Suppressor macrophage treated with lipopolysaccharide for 4 hours (primary cell): ENCODE data around the gene TEX19.
"Not testable (repeated sequence)": the region's sequence is repeated elsewhere in the genome, so short reads cannot be mapped to it uniquely, and the experiment has no call there.

Experiments
- DNase-seq: peaks from one replicate; pipeline ENCODE4 v3.0.0-alpha.2; 2020

The TEX19 gene

GRCh38 chr17:82378741-82379021 is 19.6 kb downstream of the TEX19 start:
- DNase-seq = no peak

DNA sequence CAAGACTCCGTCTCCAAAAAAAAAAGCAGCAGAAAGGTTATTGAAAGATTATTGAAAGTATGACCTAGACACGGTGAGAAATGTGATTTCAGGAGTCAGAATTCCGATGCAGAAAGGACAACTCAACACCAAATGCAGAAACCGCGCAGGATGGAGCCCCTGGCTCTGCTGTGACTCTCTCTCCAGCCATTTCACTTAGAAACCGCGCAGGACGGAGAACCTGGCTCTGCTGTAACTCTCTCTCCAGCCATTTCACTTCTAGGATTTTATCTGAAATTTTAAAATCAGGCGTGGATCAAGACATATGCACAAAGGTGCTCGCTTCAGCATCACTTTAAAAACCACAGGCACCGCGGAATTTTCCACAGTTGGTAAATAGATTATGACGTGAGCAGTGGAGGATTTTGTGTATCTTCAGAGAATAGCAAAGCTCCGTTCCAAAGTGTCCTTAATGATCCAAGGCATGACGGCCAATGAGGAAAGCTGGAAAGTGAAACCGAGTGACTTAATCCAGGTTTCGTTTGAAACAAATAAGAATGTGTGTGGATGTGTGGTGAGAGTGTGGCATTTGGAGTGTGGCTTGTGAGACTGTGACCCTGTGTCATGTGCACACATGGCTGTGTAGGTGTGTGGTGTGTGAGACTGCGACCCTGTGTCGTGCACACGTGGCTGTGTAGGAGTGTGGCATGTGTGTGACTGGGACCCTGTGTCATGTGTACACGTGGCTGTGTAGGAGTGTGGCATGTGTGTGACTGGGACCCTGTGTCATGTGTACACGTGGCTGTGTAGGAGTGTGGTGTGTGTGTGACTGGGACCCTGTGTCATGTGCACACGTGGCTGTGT is 22.0 kb downstream of the TEX19 start:
- peak; percentile 40 for DNase-seq

DNA sequence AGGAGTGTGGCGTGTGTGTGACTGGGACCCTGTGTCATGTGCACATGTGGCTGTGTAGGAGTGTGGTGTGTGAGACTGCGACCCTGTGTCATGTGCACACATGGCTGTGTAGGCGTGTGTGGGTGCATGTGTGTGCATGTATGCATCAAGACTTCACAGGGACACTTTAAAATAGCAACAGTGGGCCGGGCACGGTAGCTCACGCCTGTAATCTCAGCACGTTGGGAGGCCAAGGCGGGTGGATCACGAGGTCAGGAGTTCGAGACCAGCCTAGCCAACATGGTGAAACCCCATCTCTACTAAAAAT is 22.6 kb downstream of the TEX19 start:
- DNase-seq = not testable (repeated sequence)

GRCh38 chr17:82382220-82382932 is 23.3 kb downstream of the TEX19 start:
- DNase-seq = not testable (repeated sequence)

- DNase-seq = no peak
Measured at GRCh38 chr17:82382933-82383255, 23.8 kb downstream of the TEX19 start.

DNA sequence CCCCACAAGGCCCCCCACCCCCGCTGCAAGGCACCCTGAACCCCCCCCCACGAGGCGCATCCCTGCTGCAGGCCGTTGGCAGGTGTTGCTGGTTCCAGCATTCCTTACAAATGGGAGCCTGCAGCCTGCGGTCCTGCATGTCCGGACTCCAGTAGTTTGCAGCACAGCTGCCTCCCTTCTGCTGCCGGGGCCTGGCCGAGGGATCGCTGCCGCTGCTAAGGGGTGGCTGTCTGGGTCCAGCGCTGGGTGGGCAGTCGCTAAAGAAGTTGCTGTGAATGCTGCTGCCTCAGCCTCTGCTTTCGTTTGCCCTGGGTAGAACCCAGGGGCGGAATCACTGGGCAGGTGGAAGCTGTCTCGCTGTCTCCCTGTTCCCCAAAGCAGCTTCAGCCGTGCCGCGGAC is 24.4 kb downstream of the TEX19 start:
- DNase-seq = no peak

GRCh38 chr17:82384051-82384729 is 25.1 kb downstream of the TEX19 start:
- DNase-seq = no peak

GRCh38 chr17:82384730-82385481 is 25.9 kb downstream of the TEX19 start:
- DNase-seq = no peak

DNA sequence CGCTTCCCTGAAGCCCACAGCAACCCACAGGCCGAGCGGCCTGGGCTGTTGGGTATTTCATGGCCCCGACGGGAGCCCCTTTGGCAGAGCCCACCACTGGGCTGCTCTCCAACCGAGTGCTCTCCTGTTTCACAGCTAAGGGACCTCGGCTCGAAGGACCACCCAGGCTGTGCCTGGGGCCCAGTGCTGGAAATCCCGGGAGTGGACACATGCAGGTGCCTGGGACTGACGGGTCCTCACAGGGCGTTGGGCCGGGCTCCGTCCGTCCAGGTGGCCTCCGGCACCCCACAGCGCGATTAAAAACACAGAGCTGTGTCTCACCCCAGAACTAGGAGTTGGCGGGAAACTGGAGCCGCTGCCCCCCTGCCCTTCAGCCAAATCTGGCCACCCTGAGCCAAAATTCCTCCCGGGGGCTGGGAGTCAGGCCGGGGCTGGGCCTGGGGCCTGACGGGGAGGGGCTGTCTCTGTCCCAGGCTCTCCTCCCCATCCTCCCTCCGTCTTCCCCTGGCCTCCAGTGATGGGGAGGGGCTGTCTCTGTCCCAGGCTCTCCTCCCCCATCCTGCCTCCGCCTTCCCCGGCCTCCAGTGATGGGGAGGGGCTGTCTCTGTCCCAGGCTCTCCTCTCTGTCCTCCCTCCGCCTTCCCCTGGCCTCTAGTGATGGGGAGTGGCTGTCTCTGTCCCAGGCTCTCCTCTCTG is 26.7 kb downstream of the TEX19 start:
- DNase-seq = no peak

DNA sequence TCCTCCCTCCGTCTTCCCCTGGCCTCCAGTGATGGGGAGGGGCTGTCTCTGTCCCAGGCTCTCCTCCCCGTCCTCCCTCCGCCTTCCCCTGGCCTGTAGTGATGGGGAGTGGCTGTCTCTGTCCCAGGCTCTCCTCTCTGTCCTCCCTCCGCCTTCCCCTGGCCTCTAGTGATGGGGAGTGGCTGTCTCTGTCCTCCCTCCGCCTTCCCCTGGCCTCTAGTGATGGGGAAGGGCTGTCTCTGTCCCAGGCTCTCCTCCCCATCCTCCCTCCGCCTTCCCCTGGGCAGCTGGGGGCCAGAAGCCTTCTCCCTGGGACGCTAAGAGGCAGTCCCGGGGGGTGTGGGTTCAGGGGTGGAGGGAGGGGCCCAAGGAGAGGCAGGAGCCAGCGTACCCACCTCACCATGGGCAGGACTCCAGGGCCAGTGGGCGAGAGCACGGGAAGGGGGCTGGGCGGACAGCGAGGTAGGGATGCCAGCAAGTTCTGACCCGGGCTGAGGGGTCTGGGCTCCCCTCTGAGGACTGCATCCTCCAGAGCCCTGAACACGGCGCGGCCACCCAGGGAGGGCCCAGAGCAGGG is 27.3 kb downstream of the TEX19 start:
- no peak for DNase-seq

DNA sequence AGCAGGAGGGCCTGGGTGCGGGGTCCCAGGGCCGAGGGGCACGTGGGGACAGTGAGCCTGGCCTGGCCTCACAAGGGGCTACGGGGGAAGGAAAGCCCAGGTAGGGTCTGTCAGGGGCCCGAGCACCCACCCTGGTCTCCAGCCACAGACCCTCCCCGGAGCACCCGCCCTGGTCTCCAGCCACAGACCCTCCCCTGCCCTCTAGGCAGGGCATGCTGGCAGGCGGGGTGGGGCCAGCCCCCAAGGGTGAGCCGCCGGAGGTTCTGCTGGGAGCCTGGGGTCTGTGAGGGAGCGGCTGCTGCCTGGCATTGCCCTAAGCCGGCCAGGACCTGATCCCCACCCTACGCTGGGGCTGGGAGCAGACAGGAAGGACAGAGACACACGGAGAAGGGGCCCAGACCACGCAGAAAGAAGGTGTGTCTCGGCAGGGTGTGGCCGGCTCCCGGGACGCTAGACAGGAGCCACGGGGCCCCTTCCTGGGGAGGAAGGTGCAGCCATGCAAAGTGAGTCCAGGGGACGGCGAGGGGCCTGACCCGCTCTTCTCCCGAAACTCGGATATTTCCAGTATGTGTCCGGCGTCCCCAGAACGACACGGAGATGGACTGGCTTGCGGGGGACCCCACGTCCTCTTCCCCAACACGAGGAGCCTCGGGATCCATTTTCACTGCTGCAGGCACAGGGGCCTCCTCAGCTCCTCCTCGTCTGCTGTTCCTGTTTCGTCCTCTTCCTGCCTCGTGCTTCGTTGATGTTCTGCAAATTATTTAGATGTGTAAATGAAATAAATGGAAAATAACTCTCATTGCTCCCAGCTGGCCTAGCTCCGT is 28.0 kb downstream of the TEX19 start:
- DNase-seq = no peak

DNA sequence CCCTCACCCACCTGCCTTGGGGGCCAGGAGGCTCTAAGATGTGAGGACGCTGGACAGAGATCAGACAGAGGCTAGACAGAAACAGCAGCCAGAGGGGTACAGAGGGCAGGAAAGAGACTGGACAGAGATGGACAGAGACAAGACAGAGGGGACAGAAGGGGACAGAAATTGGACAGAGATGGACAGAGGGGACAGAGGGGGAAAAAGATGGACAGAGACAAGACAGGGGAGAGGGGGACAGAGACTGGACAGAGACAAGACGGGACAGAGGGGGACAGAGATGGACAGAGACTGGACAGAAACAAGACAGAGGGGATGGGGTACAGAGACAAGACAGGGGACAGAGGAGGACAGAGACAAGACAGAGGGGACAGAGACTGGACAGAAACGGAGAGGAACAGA is 28.7 kb downstream of the TEX19 start:
- no peak for DNase-seq

DNA sequence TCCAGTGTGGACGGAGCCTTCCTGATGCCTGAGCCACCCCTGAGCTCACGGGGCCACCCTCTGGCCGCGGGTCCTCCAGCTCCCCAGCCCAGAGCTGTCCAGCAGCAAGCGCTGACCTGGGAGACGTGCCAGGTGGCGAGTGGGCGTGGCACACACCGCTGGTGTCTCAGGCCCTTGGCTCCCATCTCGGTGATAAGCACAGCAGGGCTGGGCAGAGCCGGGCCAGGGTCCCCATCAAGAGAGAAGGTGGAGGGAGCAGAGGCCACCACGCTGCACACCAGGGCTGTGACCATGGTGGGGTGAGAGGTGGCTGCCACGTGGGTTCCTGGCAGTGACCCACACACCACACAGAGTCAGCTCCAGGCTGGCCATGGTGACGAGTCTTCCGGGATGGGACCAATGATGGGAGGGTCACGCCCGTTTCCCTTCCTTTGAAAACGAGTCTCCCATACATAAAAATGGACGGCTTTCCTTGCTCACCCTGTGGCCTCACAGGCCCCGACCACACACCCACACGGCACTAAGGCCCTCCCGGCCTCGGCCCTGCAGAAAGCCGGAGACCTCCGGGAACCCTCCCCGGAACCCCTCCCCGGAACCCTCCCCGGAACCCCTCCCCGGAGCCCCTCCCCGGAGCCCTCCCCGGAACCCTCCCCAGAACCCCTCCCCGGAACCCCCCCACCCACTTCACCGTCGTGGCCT is 29.3 kb downstream of the TEX19 start:
- DNase-seq = no peak

DNA sequence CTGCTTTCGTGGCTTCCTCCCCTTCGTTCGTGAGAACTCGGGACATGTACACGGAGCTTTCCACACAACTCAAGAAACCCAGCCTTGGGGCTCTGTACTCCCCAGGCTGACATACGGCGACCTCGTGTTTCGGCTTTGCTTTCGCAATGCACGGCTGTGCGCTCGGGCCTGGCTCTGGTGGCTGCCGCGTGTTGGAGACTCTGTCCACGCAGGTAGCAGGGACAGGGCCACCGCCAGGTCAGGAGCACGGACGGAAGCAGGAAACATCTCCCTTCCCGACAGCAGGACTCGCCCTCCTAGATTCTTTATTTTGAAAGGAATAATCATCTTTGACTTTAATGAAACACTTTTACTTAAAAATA is 29.9 kb downstream of the TEX19 start:
- DNase-seq = no peak

DNA sequence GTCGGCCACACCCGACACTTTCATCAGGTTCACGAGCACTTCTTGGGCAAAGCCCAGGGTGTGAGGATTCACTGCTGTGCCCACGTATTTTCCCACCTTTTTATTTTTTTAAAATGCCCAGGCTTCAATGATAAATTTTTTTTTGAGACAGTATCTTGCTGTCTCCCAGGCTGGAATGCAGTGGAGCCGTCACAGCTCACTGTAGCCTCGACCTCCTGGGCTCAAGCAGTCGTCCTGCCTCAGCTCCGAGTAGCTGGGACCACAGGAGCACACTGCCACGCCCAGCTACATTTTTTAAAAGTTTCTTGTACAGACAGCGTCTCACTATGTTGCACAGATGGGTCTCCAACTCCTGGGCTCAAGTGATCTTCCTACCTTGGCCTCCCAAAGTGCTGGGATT is 30.3 kb downstream of the TEX19 start:
- no peak for DNase-seq

DNA sequence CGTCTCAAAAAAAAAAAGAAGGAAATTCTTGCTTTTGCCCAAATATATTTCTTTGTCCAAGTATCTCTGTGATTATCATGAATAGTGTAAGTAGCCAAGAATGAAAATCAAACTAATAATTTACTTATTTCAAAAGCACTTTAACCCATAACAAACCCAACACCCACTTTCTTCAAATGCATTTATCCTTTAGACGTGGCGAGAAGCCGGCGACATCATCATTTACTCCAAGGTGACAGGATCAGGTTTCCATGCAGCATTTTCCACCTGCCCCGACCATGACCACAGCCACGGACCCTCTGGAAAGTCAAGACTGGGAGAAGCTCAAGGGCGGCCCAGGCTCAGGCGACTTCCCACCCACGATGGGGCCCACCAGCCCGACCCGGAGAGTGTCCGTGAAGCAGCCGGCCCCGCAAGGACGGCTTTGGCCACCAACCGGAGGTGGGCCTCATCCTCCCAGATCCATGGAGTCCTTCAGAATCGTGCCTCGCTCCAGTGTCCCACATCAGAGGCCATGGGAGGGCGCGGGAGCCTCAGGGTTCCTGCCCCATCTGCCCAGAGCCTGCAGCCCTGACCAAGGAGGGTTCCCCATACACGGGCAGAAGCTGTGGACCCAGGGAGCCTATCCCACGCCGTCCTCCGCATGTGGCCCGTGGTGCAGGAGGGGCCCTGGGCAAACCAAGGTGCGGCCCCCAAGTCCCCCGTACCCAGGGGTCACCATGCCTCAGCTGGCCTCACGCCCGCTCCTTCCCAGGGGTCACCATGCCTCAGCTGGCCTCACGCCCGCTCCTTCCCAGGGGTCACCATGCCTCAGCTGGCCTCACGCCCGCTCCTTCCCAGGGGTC is 31.2 kb downstream of the TEX19 start:
- DNase-seq = no peak

GRCh38 chr17:82390860-82391435 is 31.9 kb downstream of the TEX19 start:
- DNase-seq = no peak

DNA sequence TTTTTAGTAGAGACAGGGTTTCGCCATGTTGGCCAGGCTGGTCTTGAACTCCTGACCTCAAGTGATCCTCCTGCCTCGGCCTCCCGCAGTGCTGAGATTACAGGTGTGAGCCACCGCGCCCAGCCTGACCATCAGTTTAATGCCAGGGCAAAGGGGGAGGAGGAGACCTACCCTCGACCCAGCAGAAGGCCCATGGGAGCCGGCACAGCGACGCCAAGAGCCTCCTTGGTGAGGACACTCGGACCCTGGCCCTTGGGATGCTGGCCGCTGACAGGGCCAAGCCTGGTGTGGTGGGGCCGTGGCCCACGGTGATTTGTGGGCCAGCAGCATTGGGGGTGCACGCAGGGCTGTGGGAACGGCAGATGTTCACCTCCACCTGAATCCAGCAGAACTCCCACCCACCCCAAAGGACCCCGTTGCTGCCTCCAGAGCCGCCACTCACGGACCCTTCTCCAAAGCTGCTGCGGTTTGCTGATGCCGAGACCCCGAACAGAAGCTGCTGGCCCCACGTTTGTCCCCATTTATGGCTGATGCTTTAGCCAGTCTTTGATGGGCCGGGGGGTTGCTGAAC is 32.5 kb downstream of the TEX19 start:
- DNase-seq = no peak

GRCh38 chr17:82392209-82392920 is 33.3 kb downstream of the TEX19 start:
- no peak for DNase-seq
